ENCODE data around the gene C1orf94. TPM values are rescaled to one million over a fixed set of nuclear protein-coding genes. Genes with fewer than 3 reads are reported as not detected.

C1orf94 gene
- total and polyA plus RNA-seq, 2 donors (not counting 1 experiment from before 2014, with no cell fraction given), result not detected

GRCh38 chr1:34263406-34263805 is 86.7 kb downstream of the C1orf94 start:
- Mint-ChIP-seq H3K9me3 (ENCODE audit: insufficient read depth) (peaks cover 2% of the 10 kb centered on the region), H3K4me3 (no peak overlapping the region), H3K4me1 (no peaks in the 10 kb centered on the region), H3K27ac (no peak overlapping the region), H3K27me3 (peaks cover 17% of the 10 kb centered on the region)
- Histone ChIP-seq H3K27ac (ENCODE audit: low read length in 2 of 2) (no peak overlapping the region), H3K4me2 (replicated peaks; ENCODE audit: low read depth, low read length, poor library complexity, severe bottlenecking) (no peak overlapping the region), H3K36me3 (replicated peaks in 1 of 2; ENCODE audit: control extremely low read depth in 1 of 2, control insufficient read depth in 1 of 2, extremely low read depth in 1 of 2, insufficient read depth in 2 of 2, low read length in 1 of 2) (no peaks in the 10 kb centered on the region), H3K4me3 (ENCODE audit: control extremely low read depth in 1 of 5, extremely low read depth in 1 of 5, insufficient read depth in 1 of 5, low read depth in 2 of 5, low read length in 4 of 5) (no peak overlapping the region), H3K79me2 (ENCODE audit: control insufficient read depth, insufficient read depth, low read length) (no peaks in the 10 kb centered on the region), H2AFZ (ENCODE audit: insufficient read depth, low read depth, low read length, poor library complexity, severe bottlenecking) (no peak overlapping the region), H4K20me1 (ENCODE audit: control insufficient read depth, insufficient read depth, low read length, poor library complexity, severe bottlenecking) (no peaks in the 10 kb centered on the region), H3K4me1 (ENCODE audit: control insufficient read depth in 2 of 2, insufficient read depth in 2 of 2, low read length in 2 of 2) (no peaks in the 10 kb centered on the region), H3K9ac (ENCODE audit: low read length) (no peak overlapping the region), H3K9me3 (ENCODE audit: control extremely low read depth in 1 of 3, control insufficient read depth in 2 of 3, insufficient read depth in 1 of 3, low read length in 2 of 3) (no peaks in the 10 kb centered on the region), H3K27me3 (replicated peaks in 1 of 4; ENCODE audit: control extremely low read depth in 1 of 4, control insufficient read depth in 3 of 4, insufficient read depth in 4 of 4, low read length in 3 of 4) (no peaks in the 10 kb centered on the region)
- DNase-seq, result no peak
- no peak for ATAC-seq (ENCODE audit: low read depth)
- ChIA-PET POLR2A (no interaction called here), CTCF (no interaction called here)
- WGBS (ENCODE audit: insufficient coverage), result 83% methylated on average over 1 of the region's 4 CpGs
- intact Hi-C loops (cut with micrococcal nuclease), result no loop called here
- TF ChIP-seq EZH2 (IDR thresholded peaks at IDR 0.05; ENCODE audit: borderline replicate concordance, insufficient read depth, low read depth, low read length, poor library complexity, severe bottlenecking) (no peak), CTCF (IDR thresholded peaks at IDR 0.05) (no peak)

- H3K27me3 ChIP-seq (replicated peaks in 1 of 4; ENCODE audit: control extremely low read depth in 1 of 4, control insufficient read depth in 3 of 4, insufficient read depth in 4 of 4, low read length in 3 of 4), result no peaks in the 10 kb centered on the region
- POLR2A ChIA-PET, result no interaction called here
- 87% methylated on average over 3 of the region's 3 CpGs for WGBS (ENCODE audit: insufficient coverage)
- no peak overlapping the region for H3K27ac Mint-ChIP-seq
- no peaks in the 10 kb centered on the region for H3K9me3 ChIP-seq (ENCODE audit: control extremely low read depth in 1 of 3, control insufficient read depth in 2 of 3, insufficient read depth in 1 of 3, low read length in 2 of 3)
- DNase-seq, result no peak
- CTCF ChIA-PET, result no interaction called here
- no peaks in the 10 kb centered on the region for H4K20me1 ChIP-seq (ENCODE audit: control insufficient read depth, insufficient read depth, low read length, poor library complexity, severe bottlenecking)
- H2AFZ ChIP-seq (ENCODE audit: insufficient read depth, low read depth, low read length, poor library complexity, severe bottlenecking), result no peak overlapping the region
- no peaks in the 10 kb centered on the region for H3K36me3 ChIP-seq (replicated peaks in 1 of 2; ENCODE audit: control extremely low read depth in 1 of 2, control insufficient read depth in 1 of 2, extremely low read depth in 1 of 2, insufficient read depth in 2 of 2, low read length in 1 of 2)
- TF ChIP-seq EZH2 (IDR thresholded peaks at IDR 0.05; ENCODE audit: borderline replicate concordance, insufficient read depth, low read depth, low read length, poor library complexity, severe bottlenecking) (no peak), CTCF (IDR thresholded peaks at IDR 0.05) (no peak)
- ATAC-seq (ENCODE audit: low read depth), result no peak
- no peaks in the 10 kb centered on the region for H3K79me2 ChIP-seq (ENCODE audit: control insufficient read depth, insufficient read depth, low read length)
- H3K27ac ChIP-seq (ENCODE audit: low read length in 2 of 2), result no peak overlapping the region
- no peak overlapping the region for H3K4me3 Mint-ChIP-seq
- H3K4me1 Mint-ChIP-seq, result no peaks in the 10 kb centered on the region
- intact Hi-C loops (cut with micrococcal nuclease), result no loop called here
- H3K9me3 Mint-ChIP-seq (ENCODE audit: insufficient read depth), result no peaks in the 10 kb centered on the region
- no peaks in the 10 kb centered on the region for H3K4me1 ChIP-seq (ENCODE audit: control insufficient read depth in 2 of 2, insufficient read depth in 2 of 2, low read length in 2 of 2)
- H3K4me2 ChIP-seq (replicated peaks; ENCODE audit: low read depth, low read length, poor library complexity, severe bottlenecking), result no peak overlapping the region
- peaks cover 17% of the 10 kb centered on the region for H3K27me3 Mint-ChIP-seq
- H3K9ac ChIP-seq (ENCODE audit: low read length), result no peak overlapping the region
- no peak overlapping the region for H3K4me3 ChIP-seq (ENCODE audit: control extremely low read depth in 1 of 5, extremely low read depth in 1 of 5, insufficient read depth in 1 of 5, low read depth in 2 of 5, low read length in 4 of 5)
Measured at GRCh38 chr1:34265396-34265795, 88.7 kb downstream of the C1orf94 start.
